D721Med (cell line): ENCODE measurements around the gene RUNX2.

Experiments
- DNase-seq: peaks from one replicate; pipeline ENCODE4 v3.0.0; 2011; ENCODE audit warnings: low spot score; ENCODE audit not compliant: insufficient read length
- FAIRE-seq: peaks from 2 replicates; lab custom pipeline; 2011; peaks lifted over from hg19 to GRCh38; lab: Jason Lieb, UNC
- CTCF ChIP-seq: IDR thresholded peaks from 2 replicates; pipeline ENCODE4 v1.5.1; 2012; ENCODE audit warnings: mild to moderate bottlenecking, control low read depth; ENCODE audit not compliant: insufficient read depth; ENCODE audit errors: missing control alignments

RUNX2 gene

DNA sequence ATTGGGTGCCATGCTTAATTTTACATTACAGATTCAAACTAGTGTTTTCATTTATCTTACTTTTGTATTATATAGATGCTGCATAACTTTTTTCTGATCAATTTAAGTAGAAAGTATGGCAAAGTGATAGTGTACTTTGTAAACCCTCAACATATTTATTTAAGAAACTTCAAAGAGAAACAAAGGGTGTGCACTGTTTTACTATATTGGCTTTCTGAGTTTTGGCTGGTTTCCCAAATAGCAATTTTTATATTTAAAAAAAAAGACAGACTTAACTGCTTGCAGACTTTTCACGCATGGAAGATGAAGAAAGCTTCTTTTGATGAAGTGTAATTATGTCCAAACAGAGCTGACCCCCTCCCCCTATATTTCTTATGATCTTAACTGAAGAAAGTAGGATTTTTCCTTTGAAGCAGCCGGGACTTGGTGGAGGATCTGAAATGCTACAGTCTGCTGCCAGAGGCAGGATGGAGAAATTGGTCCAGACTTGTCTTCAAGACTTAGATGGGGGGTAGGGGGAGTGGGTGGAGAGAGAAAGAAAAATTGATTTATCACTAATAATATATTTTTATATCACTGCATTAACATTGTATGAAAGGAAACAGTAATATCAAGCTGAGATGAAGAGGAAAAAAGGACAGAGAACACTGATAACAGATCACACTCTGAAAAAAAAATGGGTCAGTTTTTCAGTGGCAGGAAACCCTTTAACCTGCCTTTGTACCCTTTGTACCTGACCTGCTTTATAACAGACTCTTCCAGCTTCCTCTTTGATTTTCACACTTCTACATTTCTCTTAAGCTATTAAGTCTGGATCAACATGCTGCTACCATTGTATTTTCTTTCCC lies 105.6 kb downstream of the RUNX2 start:
- DNase-seq (no peak), FAIRE-seq (no peak)
- no peak for TF ChIP-seq CTCF

DNA sequence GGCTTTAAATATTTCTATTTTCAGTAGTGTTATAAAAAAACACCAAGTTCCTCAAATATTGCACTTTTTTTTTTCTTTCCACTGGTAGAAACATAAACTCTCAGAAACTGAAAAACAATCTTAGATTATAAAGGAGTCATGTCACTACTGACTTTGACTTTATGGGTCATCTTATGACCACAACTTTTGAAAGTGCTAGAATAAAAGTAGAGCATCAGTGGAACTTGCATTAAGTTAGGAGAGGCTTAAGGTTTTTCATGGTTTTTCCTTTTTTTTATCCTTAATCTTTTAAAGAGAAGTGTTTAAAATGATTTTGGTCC lies 106.2 kb downstream of the RUNX2 start:
- no peak for TF ChIP-seq CTCF
- FAIRE-seq, result no peak
- no peak for DNase-seq

GRCh38 chr6:45436544-45437438 lies 108.7 kb downstream of the RUNX2 start:
- DNase-seq (no peak), FAIRE-seq (no peak)
- TF ChIP-seq CTCF, result no peak

- TF ChIP-seq CTCF, result no peak
- DNase-seq, result no peak
- FAIRE-seq, result no peak
Observed at GRCh38 chr6:45437439-45437815, 109.3 kb downstream of the RUNX2 start.

- no peak for TF ChIP-seq CTCF
- FAIRE-seq (no peak), DNase-seq (no peak)
Observed at GRCh38 chr6:45438151-45438550, 110.0 kb downstream of the RUNX2 start.

DNA sequence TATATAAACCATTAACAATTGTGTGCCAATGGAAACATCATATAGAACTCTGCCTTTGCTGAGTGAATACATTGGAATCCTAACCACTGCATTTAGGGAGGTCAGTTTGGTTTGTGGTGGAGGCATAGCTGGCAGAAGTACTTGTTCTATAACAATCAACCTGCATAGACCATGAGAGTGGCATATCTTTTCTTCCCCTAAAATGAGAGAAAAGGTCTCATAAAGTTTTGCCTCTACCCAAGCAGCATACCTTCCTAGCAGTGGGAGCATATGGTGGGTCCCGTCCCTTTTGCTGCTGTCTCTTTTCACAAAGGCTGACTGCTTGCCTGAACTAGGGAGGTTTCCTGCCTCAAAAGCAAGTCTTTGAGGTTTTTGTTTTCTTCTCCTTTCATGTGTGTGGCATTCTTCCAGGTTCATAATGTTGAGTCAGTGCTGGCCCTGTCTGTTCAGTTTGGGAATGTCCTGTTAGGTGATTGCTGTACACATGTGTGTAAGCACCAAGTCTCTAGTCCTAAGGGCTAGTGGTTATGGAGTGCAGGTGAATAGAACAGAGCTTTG lies 110.8 kb downstream of the RUNX2 start:
- TF ChIP-seq CTCF, result no peak
- DNase-seq, result no peak
- FAIRE-seq, result no peak
